Lower leg skin (tissue), 3 donors: ENCODE data around the gene SH3BP2.

Experiments used
- POLR2A ChIP-seq, 2 donors: fragments of 450-650 bp; IDR thresholded peaks; one replicate each; pipeline ENCODE4 v1.6.1; 2016 to 2017; ENCODE audit warnings: antibody characterized with exemption in 2 of 2, mild to moderate bottlenecking in 1 of 2, moderate library complexity in 1 of 2
- TF ChIP-seq, protein P1 (sequence below), 3 donors: fragments of 450-650 bp; IDR thresholded peaks; one replicate each; pipeline ENCODE4 v1.5.1; 2016; ENCODE audit warnings: antibody characterized with exemption in 3 of 3, mild to moderate bottlenecking in 3 of 3, moderate library complexity in 2 of 3

DNA sequence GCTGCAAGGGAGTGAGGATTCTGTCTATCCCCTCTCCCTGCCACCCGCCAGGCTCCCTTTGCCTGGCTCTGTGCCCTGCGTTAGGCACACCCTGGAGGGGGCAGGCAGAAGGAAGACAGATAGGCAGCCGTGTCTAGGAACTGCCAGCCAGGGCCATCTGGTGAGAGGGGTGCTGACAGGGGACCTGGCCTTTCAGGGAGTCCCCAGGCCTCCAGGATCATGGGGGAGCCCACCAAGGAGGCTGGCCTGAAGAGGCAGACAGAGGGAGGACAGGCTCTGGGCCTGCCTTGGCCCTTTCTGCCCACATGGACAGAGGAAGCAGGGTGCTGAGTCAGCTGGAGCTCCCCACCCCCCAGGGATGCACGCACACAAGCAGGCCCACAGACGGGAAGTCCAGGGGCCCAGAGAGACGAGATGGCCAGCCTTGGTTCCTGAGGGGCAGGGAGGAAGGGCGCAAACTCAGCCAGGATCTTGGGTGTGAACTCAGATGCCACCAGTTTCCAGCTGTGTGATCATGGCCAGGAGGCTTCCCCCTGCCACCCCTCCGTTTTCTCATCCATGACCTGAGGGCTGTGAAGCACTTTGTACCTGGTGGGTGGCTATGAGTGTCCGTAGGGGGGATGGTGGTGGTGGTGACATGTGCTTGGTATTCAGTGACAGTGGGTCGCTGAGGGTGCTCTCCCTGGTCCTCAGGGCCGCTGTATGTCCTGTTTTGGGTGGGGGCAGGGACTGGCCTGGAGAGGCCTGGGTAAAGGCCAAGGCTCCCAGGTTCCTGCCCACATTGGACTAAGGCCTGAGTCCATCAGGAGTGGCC, 1.8 kb downstream of the SH3BP2 start:
- TF ChIP-seq, protein P1, sequence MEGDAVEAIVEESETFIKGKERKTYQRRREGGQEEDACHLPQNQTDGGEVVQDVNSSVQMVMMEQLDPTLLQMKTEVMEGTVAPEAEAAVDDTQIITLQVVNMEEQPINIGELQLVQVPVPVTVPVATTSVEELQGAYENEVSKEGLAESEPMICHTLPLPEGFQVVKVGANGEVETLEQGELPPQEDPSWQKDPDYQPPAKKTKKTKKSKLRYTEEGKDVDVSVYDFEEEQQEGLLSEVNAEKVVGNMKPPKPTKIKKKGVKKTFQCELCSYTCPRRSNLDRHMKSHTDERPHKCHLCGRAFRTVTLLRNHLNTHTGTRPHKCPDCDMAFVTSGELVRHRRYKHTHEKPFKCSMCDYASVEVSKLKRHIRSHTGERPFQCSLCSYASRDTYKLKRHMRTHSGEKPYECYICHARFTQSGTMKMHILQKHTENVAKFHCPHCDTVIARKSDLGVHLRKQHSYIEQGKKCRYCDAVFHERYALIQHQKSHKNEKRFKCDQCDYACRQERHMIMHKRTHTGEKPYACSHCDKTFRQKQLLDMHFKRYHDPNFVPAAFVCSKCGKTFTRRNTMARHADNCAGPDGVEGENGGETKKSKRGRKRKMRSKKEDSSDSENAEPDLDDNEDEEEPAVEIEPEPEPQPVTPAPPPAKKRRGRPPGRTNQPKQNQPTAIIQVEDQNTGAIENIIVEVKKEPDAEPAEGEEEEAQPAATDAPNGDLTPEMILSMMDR (IDR thresholded peaks at IDR 0.05), result no peak
- TF ChIP-seq POLR2A (IDR thresholded peaks at IDR 0.05), result no peak
